ENCODE measurements around the gene PRKAG3. TPM values are rescaled to one million over a fixed set of nuclear protein-coding genes. Genes with fewer than 3 reads are reported as not detected.

The PRKAG3 gene
- total and polyA plus RNA-seq, 7 experiments from 2014 or later, result not detected

- H3K9me3 Mint-ChIP-seq, result peaks cover 0 to 2% (median 0%) of the 10 kb centered on the region in 11 donors
- peaks cover 0 to 2% (median 0%) of the 10 kb centered on the region in 7 donors for H3K4me1 Mint-ChIP-seq
- no peak for DNase-seq
- H3K4me1 ChIP-seq (ENCODE audit: control insufficient read depth in 2 of 2, insufficient read depth in 2 of 2, low read length in 2 of 2), result no peaks in the 10 kb centered on the region
- H3K36me3 ChIP-seq (ENCODE audit: control insufficient read depth in 2 of 3, insufficient read depth in 3 of 3, low read length in 3 of 3), result no peaks in the 10 kb centered on the region
- H3K27ac ChIP-seq (ENCODE audit: low read depth, low read length), result no peak overlapping the region
- H3K4me3 ChIP-seq (ENCODE audit: low read length), result no peak overlapping the region
- H3K4me3 Mint-ChIP-seq, result no peak overlapping the region
- H3K27me3 Mint-ChIP-seq, result peaks cover 10 to 19% (median 13%) of the 10 kb centered on the region in 5 donors
- H3K27ac Mint-ChIP-seq, result no peak overlapping the region
- ChIA-PET POLR2A (no interaction called here), CTCF (no interaction called here)
- no peaks in the 10 kb centered on the region for H3K27me3 ChIP-seq (ENCODE audit: control insufficient read depth in 2 of 2, insufficient read depth in 2 of 2, low read length in 2 of 2)
- ATAC-seq, result no peak
- no peaks in the 10 kb centered on the region for H3K9me3 ChIP-seq (ENCODE audit: control insufficient read depth in 2 of 3, low read length in 3 of 3)
- intact Hi-C loops (cut with micrococcal nuclease), result no loop called here
- H3K36me3 Mint-ChIP-seq, result no peaks in the 10 kb centered on the region
Observed at GRCh38 chr2:218814540-218815243, 16.9 kb downstream of the PRKAG3 start.

- H3K27ac ChIP-seq (ENCODE audit: low read depth, low read length), result no peak overlapping the region
- H3K4me1 ChIP-seq (ENCODE audit: control insufficient read depth in 2 of 2, insufficient read depth in 2 of 2, low read length in 2 of 2), result no peaks in the 10 kb centered on the region
- ChIA-PET POLR2A (no interaction called here), CTCF (no interaction called here)
- no peaks in the 10 kb centered on the region for H3K9me3 ChIP-seq (ENCODE audit: control insufficient read depth in 2 of 3, low read length in 3 of 3)
- peaks cover 18 to 25% (median 19%) of the 10 kb centered on the region in 5 donors for H3K27me3 Mint-ChIP-seq
- H3K4me3 ChIP-seq (ENCODE audit: low read length), result no peak overlapping the region
- no peaks in the 10 kb centered on the region for H3K36me3 ChIP-seq (ENCODE audit: control insufficient read depth in 2 of 3, insufficient read depth in 3 of 3, low read length in 3 of 3)
- no peak overlapping the region for H3K4me3 Mint-ChIP-seq
- H3K36me3 Mint-ChIP-seq, result no peaks in the 10 kb centered on the region
- ATAC-seq (no peak), DNase-seq (no peak)
- no peaks in the 10 kb centered on the region for H3K27me3 ChIP-seq (ENCODE audit: control insufficient read depth in 2 of 2, insufficient read depth in 2 of 2, low read length in 2 of 2)
- peak overlapping the region in 1 of 9 donors; percentile 41 for H3K27ac Mint-ChIP-seq
- peaks cover 0 to 2% (median 0%) of the 10 kb centered on the region in 11 donors for H3K9me3 Mint-ChIP-seq
- peaks cover 0 to 2% (median 0%) of the 10 kb centered on the region in 7 donors for H3K4me1 Mint-ChIP-seq
- intact Hi-C loops (cut with micrococcal nuclease), result no loop called here
Observed at GRCh38 chr2:218813771-218814460, 17.7 kb downstream of the PRKAG3 start.

- Mint-ChIP-seq H3K27ac (no peak overlapping the region), H3K9me3 (peaks cover 0 to 2% (median 0%) of the 10 kb centered on the region in 11 donors), H3K4me3 (no peak overlapping the region), H3K36me3 (no peaks in the 10 kb centered on the region), H3K4me1 (peaks cover 0 to 2% (median 0%) of the 10 kb centered on the region in 7 donors), H3K27me3 (peaks cover 19 to 30% (median 26%) of the 10 kb centered on the region in 5 donors)
- no peaks in the 10 kb centered on the region for H3K9me3 ChIP-seq (ENCODE audit: control insufficient read depth in 2 of 3, low read length in 3 of 3)
- H3K4me1 ChIP-seq (ENCODE audit: control insufficient read depth in 2 of 2, insufficient read depth in 2 of 2, low read length in 2 of 2), result no peaks in the 10 kb centered on the region
- intact Hi-C loops (cut with micrococcal nuclease), result no loop called here
- ATAC-seq (no peak), DNase-seq (no peak)
- H3K4me3 ChIP-seq (ENCODE audit: low read length), result no peak overlapping the region
- CTCF ChIA-PET, result interaction anchor here (0.5 kb wide), 1 partner anchor 583 kb away, joined by 3 read pairs; no protein-coding TSS in a partner anchor
- H3K27me3 ChIP-seq (ENCODE audit: control insufficient read depth in 2 of 2, insufficient read depth in 2 of 2, low read length in 2 of 2), result no peaks in the 10 kb centered on the region
- POLR2A ChIA-PET, result no interaction called here
- H3K27ac ChIP-seq (ENCODE audit: low read depth, low read length), result no peak overlapping the region
- no peaks in the 10 kb centered on the region for H3K36me3 ChIP-seq (ENCODE audit: control insufficient read depth in 2 of 3, insufficient read depth in 3 of 3, low read length in 3 of 3)
Observed at GRCh38 chr2:218812861-218813260, 18.7 kb downstream of the PRKAG3 start.

GRCh38 chr2:218812096-218812815 lies 19.3 kb downstream of the PRKAG3 start:
- H3K27me3 Mint-ChIP-seq, result peaks cover 13 to 29% (median 26%) of the 10 kb centered on the region in 5 donors
- H3K27me3 ChIP-seq (ENCODE audit: control insufficient read depth in 2 of 2, insufficient read depth in 2 of 2, low read length in 2 of 2), result no peaks in the 10 kb centered on the region
- H3K36me3 Mint-ChIP-seq, result no peaks in the 10 kb centered on the region
- H3K4me1 Mint-ChIP-seq, result peaks cover 0 to 2% (median 0%) of the 10 kb centered on the region in 7 donors
- DNase-seq (no peak), ATAC-seq (no peak)
- H3K4me1 ChIP-seq (ENCODE audit: control insufficient read depth in 2 of 2, insufficient read depth in 2 of 2, low read length in 2 of 2), result no peaks in the 10 kb centered on the region
- POLR2A ChIA-PET, result no interaction called here
- H3K4me3 ChIP-seq (ENCODE audit: low read length), result no peak overlapping the region
- intact Hi-C loops (cut with micrococcal nuclease), result no loop called here
- H3K9me3 Mint-ChIP-seq, result peaks cover 0 to 2% (median 0%) of the 10 kb centered on the region in 11 donors
- no peak overlapping the region for H3K4me3 Mint-ChIP-seq
- no peaks in the 10 kb centered on the region for H3K36me3 ChIP-seq (ENCODE audit: control insufficient read depth in 2 of 3, insufficient read depth in 3 of 3, low read length in 3 of 3)
- H3K27ac ChIP-seq (ENCODE audit: low read depth, low read length), result no peak overlapping the region
- CTCF ChIA-PET, result no interaction called here
- H3K27ac Mint-ChIP-seq, result no peak overlapping the region
- H3K9me3 ChIP-seq (ENCODE audit: control insufficient read depth in 2 of 3, low read length in 3 of 3), result no peaks in the 10 kb centered on the region

GRCh38 chr2:218811382-218811781 lies 20.2 kb downstream of the PRKAG3 start:
- no peak for DNase-seq
- ChIA-PET POLR2A (no interaction called here), CTCF (no interaction called here)
- Histone ChIP-seq H3K9me3 (ENCODE audit: control insufficient read depth in 2 of 3, low read length in 3 of 3) (no peaks in the 10 kb centered on the region), H3K27me3 (ENCODE audit: control insufficient read depth in 2 of 2, insufficient read depth in 2 of 2, low read length in 2 of 2) (no peaks in the 10 kb centered on the region), H3K36me3 (ENCODE audit: control insufficient read depth in 2 of 3, insufficient read depth in 3 of 3, low read length in 3 of 3) (no peaks in the 10 kb centered on the region), H3K4me1 (ENCODE audit: control insufficient read depth in 2 of 2, insufficient read depth in 2 of 2, low read length in 2 of 2) (no peaks in the 10 kb centered on the region), H3K4me3 (ENCODE audit: low read length) (no peak overlapping the region), H3K27ac (ENCODE audit: low read depth, low read length) (no peak overlapping the region)
- no peaks in the 10 kb centered on the region for H3K36me3 Mint-ChIP-seq
- no peak for ATAC-seq
- intact Hi-C loops (cut with micrococcal nuclease), result no loop called here
- H3K4me1 Mint-ChIP-seq, result peaks cover 0 to 3% (median 0%) of the 10 kb centered on the region in 7 donors
- peaks cover 0 to 2% (median 0%) of the 10 kb centered on the region in 11 donors for H3K9me3 Mint-ChIP-seq
- peaks cover 13 to 33% (median 22%) of the 10 kb centered on the region in 5 donors for H3K27me3 Mint-ChIP-seq
- H3K27ac Mint-ChIP-seq, result no peak overlapping the region
- H3K4me3 Mint-ChIP-seq, result no peak overlapping the region

- peaks cover 0 to 5% (median under 1%) of the 10 kb centered on the region in 5 donors for H3K36me3 Mint-ChIP-seq
- H3K27ac ChIP-seq (ENCODE audit: low read depth, low read length), result no peak overlapping the region
- no peak overlapping the region for H3K27ac Mint-ChIP-seq
- H3K36me3 ChIP-seq (ENCODE audit: control insufficient read depth in 2 of 3, insufficient read depth in 3 of 3, low read length in 3 of 3), result no peaks in the 10 kb centered on the region
- ATAC-seq (no peak), DNase-seq (no peak)
- peaks cover 0 to 5% (median 4%) of the 10 kb centered on the region in 11 donors for H3K9me3 Mint-ChIP-seq
- ChIA-PET CTCF (no interaction called here), POLR2A (interaction anchor here (0.7 kb wide), 1 partner anchor 1361 kb away, joined by 3 read pairs; no protein-coding TSS in a partner anchor)
- H3K27me3 Mint-ChIP-seq, result peaks cover 17 to 37% (median 30%) of the 10 kb centered on the region in 5 donors
- no peak overlapping the region for H3K4me3 ChIP-seq (ENCODE audit: low read length)
- H3K4me3 Mint-ChIP-seq, result no peak overlapping the region
- H3K4me1 ChIP-seq (ENCODE audit: control insufficient read depth in 2 of 2, insufficient read depth in 2 of 2, low read length in 2 of 2), result no peaks in the 10 kb centered on the region
- no peaks in the 10 kb centered on the region for H3K27me3 ChIP-seq (ENCODE audit: control insufficient read depth in 2 of 2, insufficient read depth in 2 of 2, low read length in 2 of 2)
- H3K4me1 Mint-ChIP-seq, result peaks cover 0 to 6% (median 0%) of the 10 kb centered on the region in 7 donors
- intact Hi-C loops (cut with micrococcal nuclease), result no loop called here
- no peaks in the 10 kb centered on the region for H3K9me3 ChIP-seq (ENCODE audit: control insufficient read depth in 2 of 3, low read length in 3 of 3)
Observed at GRCh38 chr2:218810256-218810655, 21.3 kb downstream of the PRKAG3 start.

All from naive thymus-derived CD4-positive, alpha-beta T cell (primary cell).